NCI-H2227 (cell line): ENCODE measurements around the gene LMAN1.

Experiments used
- DNase-seq: peaks from one replicate; lab custom pipeline; 2025; ENCODE audit not compliant: unreplicated experiment; lab: John Stamatoyannopoulos, UW

LMAN1 gene

GRCh38 chr18:59360381-59360780 lies 1.3 kb upstream of the LMAN1 start:
- DNase-seq: no peak

DNA sequence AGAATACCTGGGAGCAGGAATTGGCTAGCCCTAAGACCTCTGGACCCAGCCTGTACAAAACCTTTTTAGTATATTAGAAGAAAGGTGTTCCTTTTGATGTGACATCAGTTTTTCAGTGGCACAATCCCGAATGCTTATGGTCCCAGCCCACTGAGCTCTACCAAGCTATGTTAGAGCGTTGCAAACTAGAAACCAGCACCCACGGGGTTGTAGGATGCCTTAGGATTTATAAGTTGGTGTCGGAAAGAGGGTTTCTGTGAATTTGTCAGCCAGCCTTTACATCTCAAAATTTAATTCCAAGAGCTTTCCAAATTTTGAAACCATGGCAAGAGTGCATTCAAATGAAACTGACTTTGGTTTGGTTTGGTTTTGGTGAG lies 499 bp upstream of the LMAN1 start:
- DNase-seq: no peak

- no peak for DNase-seq
Observed at GRCh38 chr18:59358414-59358711, 702 bp downstream of the LMAN1 start.

DNA sequence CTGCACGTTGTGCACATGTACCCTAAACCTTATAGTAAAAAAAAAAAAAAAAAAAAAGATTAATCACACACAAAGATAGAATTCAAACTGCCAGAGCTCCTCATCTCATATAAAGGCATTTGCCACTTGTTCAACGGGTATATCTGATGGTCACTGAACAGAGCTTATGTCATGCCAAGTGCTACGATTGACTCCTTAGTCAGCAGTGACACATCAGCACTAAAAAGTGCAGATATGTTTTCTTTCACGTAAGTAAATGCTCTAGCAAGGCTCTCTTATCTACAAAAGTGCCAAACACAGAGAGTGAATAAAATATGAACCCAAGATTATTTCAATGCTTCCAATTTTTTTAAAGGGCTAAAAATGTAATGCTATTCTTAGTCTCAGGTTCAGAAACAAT lies 1.1 kb downstream of the LMAN1 start:
- DNase-seq: no peak

DNA sequence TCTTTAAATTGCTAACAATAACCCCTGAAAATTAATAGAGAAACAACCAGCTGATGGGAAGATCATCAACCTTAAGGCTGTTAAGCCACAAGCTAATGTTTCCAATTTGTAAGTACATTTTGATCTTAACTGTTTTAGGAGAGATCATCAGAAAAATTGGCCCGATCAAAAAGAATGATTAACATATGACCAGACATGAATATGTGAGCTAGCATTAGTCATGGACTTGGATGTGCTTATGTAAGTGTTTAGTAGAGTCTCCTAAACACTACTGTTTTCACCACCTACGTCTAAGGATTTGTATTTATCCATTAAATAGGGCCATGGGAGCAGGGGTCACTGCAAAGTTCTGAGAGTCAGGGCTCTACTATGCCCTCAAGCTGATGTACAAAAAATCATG lies 4.3 kb downstream of the LMAN1 start:
- DNase-seq: no peak

- DNase-seq: peak; percentile 23
Observed at GRCh38 chr18:59353079-59353680, 5.9 kb downstream of the LMAN1 start.

DNA sequence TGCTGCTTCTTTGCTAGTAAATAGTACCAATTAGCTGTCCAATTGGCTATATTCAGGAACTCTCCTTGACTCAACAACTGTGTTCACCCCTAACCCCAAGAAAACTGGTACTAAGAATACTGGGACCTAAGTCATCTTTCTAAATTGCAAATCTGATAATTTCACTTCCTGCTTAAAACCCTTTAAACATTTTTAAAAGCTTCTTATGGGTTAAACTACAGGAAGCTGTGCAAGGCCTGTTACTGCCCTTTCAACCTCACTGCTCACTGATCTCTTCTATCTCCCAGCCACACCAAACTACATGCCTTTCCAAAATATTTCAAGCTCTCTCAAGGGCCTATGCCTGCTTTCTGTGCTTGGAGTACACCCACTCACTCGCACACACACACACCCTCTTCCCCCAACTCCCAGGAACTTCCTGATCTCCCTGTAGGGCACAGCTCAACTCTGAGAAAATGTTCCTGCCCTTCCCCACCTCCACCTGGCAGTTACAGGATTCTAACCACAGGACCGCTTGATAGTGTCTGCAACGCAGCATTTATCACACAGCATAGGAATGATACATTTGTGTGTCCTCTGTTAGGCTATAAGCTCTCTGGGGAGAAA lies 6.7 kb downstream of the LMAN1 start:
- DNase-seq: no peak

DNA sequence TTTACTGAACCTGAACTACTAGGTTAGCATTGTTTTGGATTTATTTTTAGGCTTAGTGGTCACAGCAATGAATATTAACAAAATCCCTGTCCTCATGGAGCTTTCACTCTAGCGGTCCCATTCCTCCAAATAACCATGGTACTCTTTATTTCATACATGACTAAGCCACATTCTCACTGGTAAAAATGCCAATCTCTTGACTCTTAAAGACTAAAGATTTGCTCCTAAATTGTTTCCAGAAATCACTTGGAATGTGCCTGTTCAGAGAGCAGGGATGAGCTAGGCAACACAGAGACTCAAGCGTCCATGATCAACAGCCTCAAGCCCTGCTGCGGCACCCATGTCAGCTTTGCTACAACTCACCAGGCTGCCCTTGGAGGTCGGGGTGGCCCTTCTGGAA lies 13.5 kb downstream of the LMAN1 start:
- no peak for DNase-seq

- DNase-seq: no peak
Observed at GRCh38 chr18:59344996-59345395, 14.1 kb downstream of the LMAN1 start.

- no peak for DNase-seq
Observed at GRCh38 chr18:59343926-59344325, 15.1 kb downstream of the LMAN1 start.

- no peak for DNase-seq
Observed at GRCh38 chr18:59340817-59341216, 18.2 kb downstream of the LMAN1 start.

- no peak for DNase-seq
Observed at GRCh38 chr18:59340312-59340711, 18.8 kb downstream of the LMAN1 start.

DNA sequence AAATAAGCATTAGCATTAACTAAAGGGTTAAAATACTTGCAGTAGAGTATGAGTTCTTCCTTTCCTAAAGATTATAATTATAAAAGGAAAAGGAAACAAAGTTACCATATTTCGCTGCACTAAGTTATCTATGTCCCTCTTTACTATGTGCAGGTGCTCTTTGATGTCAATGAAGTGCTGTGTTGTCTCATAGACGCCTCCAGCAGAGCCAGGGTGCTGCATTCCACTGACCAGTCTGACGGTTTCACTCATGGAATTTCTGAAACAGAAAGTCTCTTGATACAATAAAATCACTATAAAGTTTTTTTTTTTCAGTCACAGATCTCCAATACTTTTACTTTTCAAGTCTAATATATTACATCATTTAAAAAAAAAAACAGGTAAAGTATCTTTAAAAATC lies 26.1 kb downstream of the LMAN1 start:
- DNase-seq: no peak

GRCh38 chr18:59328683-59329082 lies 30.4 kb downstream of the LMAN1 start:
- no peak for DNase-seq

DNA sequence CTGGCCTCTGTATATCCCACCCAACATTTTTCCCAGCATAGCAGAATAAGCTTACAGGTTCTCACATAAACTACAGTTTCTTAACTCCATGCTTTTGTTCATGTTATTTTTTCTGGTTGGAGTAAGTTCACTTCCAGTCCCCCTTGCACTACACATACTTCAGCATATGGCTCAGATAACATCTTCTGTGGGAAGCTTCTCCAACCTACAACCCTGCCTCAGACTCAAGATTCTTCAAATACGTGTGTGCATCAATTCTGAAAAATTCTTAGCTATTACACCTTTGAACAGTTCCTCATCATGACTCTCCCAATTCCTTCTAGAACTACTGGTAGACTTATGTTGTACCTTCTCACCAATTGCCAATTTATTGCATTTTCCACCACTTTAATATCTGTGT lies 33.1 kb downstream of the LMAN1 start:
- DNase-seq: no peak

DNA sequence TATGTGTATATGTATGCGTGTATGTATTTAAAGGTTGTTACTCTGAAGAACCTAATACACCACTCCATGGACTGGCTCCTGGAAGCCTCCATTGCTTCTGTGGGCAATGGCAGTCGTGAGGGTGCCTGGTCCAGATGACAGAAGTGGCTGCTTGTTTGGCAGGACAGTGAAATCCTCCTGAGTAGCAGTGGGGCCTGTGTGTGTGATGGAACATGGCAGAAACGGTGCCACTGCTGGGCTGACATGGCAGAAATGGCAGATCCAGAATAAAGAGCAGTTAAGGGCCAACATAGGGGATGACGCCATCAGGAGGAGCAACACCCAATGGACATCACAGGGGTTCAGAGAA lies 34.5 kb downstream of the LMAN1 start:
- DNase-seq: no peak

- DNase-seq: no peak
Observed at GRCh38 chr18:59323931-59324622, 35.0 kb downstream of the LMAN1 start.

DNA sequence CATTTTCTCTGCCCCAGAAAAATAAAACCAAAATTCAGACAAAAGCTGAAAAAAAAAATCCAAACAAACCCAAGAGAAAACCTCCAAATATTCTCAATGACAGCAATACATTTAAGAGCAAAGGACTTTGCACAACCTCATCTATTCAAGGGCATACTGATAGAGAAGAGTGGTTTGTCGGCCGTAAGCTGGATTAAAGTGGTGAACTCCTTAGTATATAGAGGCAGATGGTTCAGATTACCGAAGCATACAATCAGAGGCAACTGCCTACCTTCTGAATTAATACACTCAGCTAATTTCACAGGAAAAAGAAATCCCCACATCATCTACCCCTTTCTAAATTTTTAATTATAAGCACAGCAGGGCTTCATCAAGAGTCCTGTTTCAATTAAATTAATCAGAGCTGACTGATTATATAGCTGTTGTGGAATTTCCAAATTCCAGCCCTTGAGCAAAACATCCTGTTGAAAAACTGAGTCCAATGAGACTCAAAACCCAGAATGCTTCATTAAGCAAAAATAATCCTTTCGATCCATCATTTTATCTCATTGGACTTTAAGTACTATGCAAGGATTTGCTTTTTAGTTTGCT lies 40.5 kb downstream of the LMAN1 start, which contains the start of gene CPLX4:
Gene CPLX4, minus strand, starts transcription at position 190 of the 591 bp plus-strand sequence. Its CDS starts 187 bp downstream, at position 3.
- no peak for DNase-seq

DNA sequence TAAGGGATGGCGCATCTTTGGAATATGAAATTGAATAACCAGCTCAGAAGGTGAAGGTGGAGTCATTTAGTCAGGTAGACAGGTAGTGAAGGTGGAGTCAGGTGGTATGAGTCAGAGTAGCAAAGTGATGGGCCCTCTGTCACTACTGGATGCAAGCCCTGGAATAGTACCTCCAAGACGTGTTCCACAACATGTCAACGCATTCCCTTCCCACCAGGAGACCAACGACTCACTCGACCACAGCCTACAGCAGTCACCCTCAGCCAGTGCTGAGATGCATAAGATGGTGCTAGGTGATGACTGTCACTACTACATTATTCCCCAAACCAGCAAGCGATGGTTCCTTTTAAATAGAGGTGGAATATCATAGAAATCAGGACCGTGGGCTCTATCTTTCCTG lies 47.4 kb downstream of the LMAN1 start:
- no peak for DNase-seq

- no peak for DNase-seq
Observed at GRCh38 chr18:59308938-59309260, 50.2 kb downstream of the LMAN1 start.

DNA sequence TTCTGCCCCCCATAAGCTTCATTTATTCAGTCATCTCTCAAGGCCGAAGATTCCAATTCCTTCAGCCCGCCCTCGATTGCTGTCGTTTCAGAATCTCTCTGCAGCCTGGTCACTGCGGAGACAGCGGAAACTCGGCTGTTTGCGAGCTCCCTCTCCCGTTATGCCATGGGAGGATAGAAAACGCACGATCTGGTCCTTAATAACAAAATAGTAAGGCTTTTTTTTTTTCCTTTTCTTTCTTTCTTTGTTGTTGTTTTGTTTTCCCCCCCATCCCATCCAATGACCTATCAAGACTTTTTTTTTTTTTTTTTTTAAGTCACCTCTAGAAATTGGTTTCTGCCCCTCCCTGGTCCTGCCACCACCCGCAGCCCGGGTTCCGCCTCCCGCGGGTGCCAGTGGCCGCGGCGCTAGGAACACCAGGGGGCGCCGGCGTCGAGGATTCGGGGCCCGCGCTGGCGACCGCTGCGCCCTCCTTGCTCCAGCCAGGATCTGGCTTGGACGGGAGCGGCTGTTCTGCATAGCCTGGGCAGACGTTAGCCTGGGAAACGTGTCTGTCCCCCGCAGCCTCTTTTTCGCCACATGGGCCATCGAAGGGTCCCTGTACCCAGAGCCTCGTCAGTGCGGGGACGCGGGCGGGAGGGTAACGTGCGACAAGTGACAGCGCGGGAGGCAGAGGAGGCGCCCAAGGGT lies 50.7 kb downstream of the LMAN1 start:
- DNase-seq: peak; percentile 84

DNA sequence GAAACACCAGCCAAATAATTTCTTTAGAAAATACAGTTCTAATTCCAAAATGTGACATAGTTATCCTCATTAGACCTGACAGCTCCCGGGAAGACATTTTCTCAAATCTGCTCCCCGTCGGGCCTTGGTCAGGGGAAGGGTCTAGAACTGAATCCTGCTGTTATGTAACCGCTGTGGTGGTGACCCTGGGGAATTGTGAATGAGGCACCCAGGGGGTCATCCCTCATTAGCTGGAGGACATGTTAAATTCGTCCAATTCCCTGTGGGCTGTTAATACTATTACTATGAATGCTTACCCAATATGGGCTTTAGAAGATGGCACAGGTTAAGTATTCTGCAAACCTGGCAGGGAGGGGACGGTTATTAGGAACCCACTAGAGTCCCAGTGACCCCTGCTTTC lies 52.4 kb downstream of the LMAN1 start:
- DNase-seq: no peak
